IMR-90 (cell line): ENCODE data around the gene PTRHD1. TPM values are rescaled to one million over a fixed set of nuclear protein-coding genes. Genes with fewer than 3 reads are reported as not detected.

Experiments
- ATAC-seq: fragments of 200-7000 bp; cut with Tn5 transposase; 2 replicates; pipeline ENCODE4 v1.9.1; 2020; ENCODE audit warnings: low read depth, mild to moderate bottlenecking, moderate library complexity
- BruUV-seq: library from RNA; stranded (reverse); fragments of 400-500 nt; replicated peaks from 2 replicates; lab custom pipeline; 2021; lab: Mats Ljungman, UMichigan
- CTCF ChIA-PET: fragments of 300-600 bp; formaldehyde crosslinking; extraction: SDS; loops from one replicate; lab custom pipeline; 2021; ENCODE audit warnings: antibody characterized with exemption; lab: Yijun Ruan, JAX
- POLR2A ChIA-PET: fragments of 300-600 bp; sonication (Branson Sonifier 250); formaldehyde crosslinking; loops from one replicate; lab custom pipeline; 2022; ENCODE audit warnings: antibody characterized with exemption; ENCODE audit not compliant: unreplicated experiment; lab: Charles Lee
- DNase-seq: peaks from one replicate; pipeline ENCODE4 v3.0.0; 2013
- H2AFZ ChIP-seq: replicated peaks from 2 replicates; pipeline ENCODE3; 2013; ENCODE audit warnings: low read length, mild to moderate bottlenecking; ENCODE audit not compliant: poor library complexity
- H2AK5ac ChIP-seq: 2 replicates; pipeline ENCODE4 v1.6.1; 2013; ENCODE audit warnings: low read depth, low read length, inconsistent platforms
- H2AK9ac ChIP-seq: replicated peaks from 2 replicates; pipeline ENCODE3; 2013; ENCODE audit warnings: mild to moderate bottlenecking, low read depth, low read length, moderate library complexity; ENCODE audit not compliant: poor library complexity
- H2BK120ac ChIP-seq: 2 replicates; pipeline ENCODE4 v1.6.1; 2013; ENCODE audit warnings: low read depth, low read length, inconsistent platforms
- H2BK15ac ChIP-seq: 3 replicates; pipeline ENCODE4 v1.6.1; 2013; ENCODE audit warnings: low read depth, low read length, inconsistent platforms
- H2BK20ac ChIP-seq: 2 replicates; pipeline ENCODE4 v1.6.1; 2013; ENCODE audit warnings: low read depth, mild to moderate bottlenecking, inconsistent platforms, low read length, moderate library complexity
- H2BK5ac ChIP-seq: 2 replicates; pipeline ENCODE4 v1.6.1; 2013; ENCODE audit warnings: mild to moderate bottlenecking, low read depth, low read length, inconsistent platforms; ENCODE audit not compliant: poor library complexity, severe bottlenecking
- H3K14ac ChIP-seq: replicated peaks from 2 replicates; pipeline ENCODE4 v1.6.1; 2013; ENCODE audit warnings: low read depth, low read length, inconsistent platforms
- H3K18ac ChIP-seq: 2 replicates; pipeline ENCODE4 v1.6.1; 2013; ENCODE audit warnings: low read depth, low read length, control low read depth
- H3K23ac ChIP-seq: 2 replicates; pipeline ENCODE4 v1.6.1; 2013; ENCODE audit warnings: low read depth, low read length, inconsistent platforms
- H3K27ac ChIP-seq: 2 replicates; pipeline ENCODE4 v1.5.1; 2013; ENCODE audit warnings: mild to moderate bottlenecking, control low read depth, low read length; ENCODE audit not compliant: insufficient read depth
- H3K27me3 ChIP-seq: 2 replicates; pipeline ENCODE4 v1.6.1; 2013; ENCODE audit warnings: low read length; ENCODE audit not compliant: control insufficient read depth, insufficient read depth
- H3K36me3 ChIP-seq: 2 replicates; pipeline ENCODE4 v1.6.1; 2013; ENCODE audit warnings: low read length, mixed read lengths; ENCODE audit not compliant: control insufficient read depth, insufficient read depth
- H3K4ac ChIP-seq: 2 replicates; pipeline ENCODE4 v1.6.1; 2013; ENCODE audit warnings: low read depth, low read length, inconsistent platforms
- H3K4me1 ChIP-seq: 2 replicates; pipeline ENCODE4 v1.6.1; 2013; ENCODE audit warnings: low read length, mixed read lengths; ENCODE audit not compliant: control insufficient read depth, insufficient read depth
- H3K4me2 ChIP-seq: 2 replicates; pipeline ENCODE4 v1.6.1; 2013; ENCODE audit warnings: low read depth, mild to moderate bottlenecking, control low read depth, low read length, moderate library complexity
- H3K4me3 ChIP-seq: 2 replicates; pipeline ENCODE4 v1.5.1; 2013; ENCODE audit warnings: low read depth, mild to moderate bottlenecking, control low read depth, low read length, moderate library complexity; ENCODE audit not compliant: insufficient read depth
- H3K56ac ChIP-seq: 2 replicates; pipeline ENCODE4 v1.6.1; 2013; ENCODE audit warnings: low read length, inconsistent platforms; ENCODE audit not compliant: insufficient read depth; ENCODE audit errors: extremely low read depth
- H3K79me1 ChIP-seq, 2 experiments: 2 replicates each; pipeline ENCODE4 v1.6.1; 2013; ENCODE audit warnings: low read length in 2 of 2, inconsistent platforms in 1 of 2, low read depth in 1 of 2
- H3K9ac ChIP-seq: 2 replicates; pipeline ENCODE4 v1.6.1; 2013; ENCODE audit warnings: low read depth, low read length, control low read depth
- H3K9me1 ChIP-seq: 2 replicates; pipeline ENCODE4 v1.6.1; 2013; ENCODE audit warnings: low read length, inconsistent platforms; ENCODE audit not compliant: insufficient read depth
- H3K9me3 ChIP-seq: 2 replicates; pipeline ENCODE4 v1.6.1; 2013; ENCODE audit warnings: low read length; ENCODE audit not compliant: control insufficient read depth, insufficient read depth
- H4K20me1 ChIP-seq: 2 replicates; pipeline ENCODE4 v1.6.1; 2013; ENCODE audit warnings: low read length, inconsistent platforms; ENCODE audit not compliant: insufficient read depth
- H4K5ac ChIP-seq: 2 replicates; pipeline ENCODE4 v1.6.1; 2013; ENCODE audit warnings: mild to moderate bottlenecking, low read depth, low read length, control low read depth
- H4K8ac ChIP-seq, 2 experiments: 2 replicates each; pipeline ENCODE4 v1.6.1; 2013; ENCODE audit warnings: low read depth in 2 of 2, low read length in 2 of 2, control low read depth in 1 of 2, inconsistent platforms in 1 of 2
- H4K91ac ChIP-seq: 2 replicates; pipeline ENCODE4 v1.6.1; 2013; ENCODE audit warnings: low read depth, low read length, inconsistent platforms; ENCODE audit not compliant: insufficient read depth
- CEBPB ChIP-seq: IDR thresholded peaks from 2 replicates; pipeline ENCODE4 v1.6.1; 2012; ENCODE audit warnings: low read depth, low read length, improper control_type of control experiment
- CHD1 ChIP-seq: IDR thresholded peaks from 2 replicates; pipeline ENCODE4 v1.6.1; 2012; ENCODE audit warnings: low read depth, low read length, improper control_type of control experiment
- CTCF ChIP-seq: conservative IDR thresholded peaks from 2 replicates; pipeline ENCODE4 v1.5.1; 2012; ENCODE audit warnings: mild to moderate bottlenecking, low read depth, low read length, improper control_type of control experiment
- FOS ChIP-seq: fragments of 150-350 bp; IDR thresholded peaks from 2 replicates; pipeline ENCODE4 v1.6.1; 2016; ENCODE audit warnings: low read depth, low read length
- MAFK ChIP-seq: IDR thresholded peaks from 2 replicates; pipeline ENCODE4 v1.6.1; 2012; ENCODE audit warnings: low read depth, low read length, improper control_type of control experiment
- MXI1 ChIP-seq: IDR thresholded peaks from 2 replicates; pipeline ENCODE4 v1.6.1; 2012; ENCODE audit warnings: low read depth, mild to moderate bottlenecking, low read length, moderate library complexity, borderline replicate concordance
- NFE2L2 ChIP-seq: fragments of 150-350 bp; IDR thresholded peaks from 2 replicates; pipeline ENCODE4 v1.6.1; 2016; ENCODE audit warnings: low read depth, mild to moderate bottlenecking, low read length
- RAD21 ChIP-seq: IDR thresholded peaks from 2 replicates; pipeline ENCODE4 v1.6.1; 2012; ENCODE audit warnings: low read length, improper control_type of control experiment
- RCOR1 ChIP-seq: IDR thresholded peaks from 2 replicates; pipeline ENCODE4 v1.6.1; 2012; ENCODE audit warnings: mild to moderate bottlenecking, low read length, improper control_type of control experiment; ENCODE audit not compliant: insufficient replicate concordance
- WGBS, 2 experiments: methylation state at CpG; one replicate each; pipeline versions ENCODE4 v1.1.5 to v1.1.7; 2013; ENCODE audit warnings: missing lambda C conversion rate in 2 of 2; ENCODE audit not compliant: insufficient read length in 1 of 2; ENCODE audit errors: extremely low coverage in 2 of 2; 5-methylcytosine and 5-hydroxymethylcytosine counted together
- dilution Hi-C: fragments of 300-500 bp; cut with HindIII; formaldehyde crosslinking; loops from one replicate; pipeline ENCODE4 v1.14.3; 2018; ENCODE audit warnings: low sequenced_read_pairs; ENCODE audit not compliant: unreplicated experiment
- in situ Hi-C: fragments of 300-500 bp; cut with MboI; formaldehyde crosslinking; loops from 3 replicates; pipeline ENCODE4 v1.14.3; 2019; ENCODE audit warnings: low sequenced_read_pairs, inconsistent platforms, mixed read lengths
- intact Hi-C: fragments of 100-400 bp; cut with micrococcal nuclease; formaldehyde crosslinking; loops from 2 replicates; pipeline ENCODE4 v1.10.0; 2022
- polyA plus RNA-seq, 3 experiments: library from polyadenylated mRNA; depleted of rRNA; stranded (reverse); fragments of >200 nt; gene quantifications; 2 replicates each; pipeline ENCODE4 v1.2.3, GENCODE V29; 2012; ENCODE audit warnings: low replicate concordance in 1 of 3
- total RNA-seq: library from RNA; depleted of rRNA; stranded (reverse); fragments of >200 nt; gene quantifications from 2 replicates; pipeline ENCODE4 v1.2.3, GENCODE V29; 2012

The PTRHD1 gene
- total and polyA plus RNA-seq, 2 of the 4 experiments (the other 2 are of a cell fraction), result 11.7 to 30.9 TPM

- Histone ChIP-seq H4K91ac (no peak overlapping the region), H3K23ac (no peak overlapping the region), H3K4me3 (no peak overlapping the region), H2AK5ac (no peak overlapping the region), H3K36me3 (peaks cover 43% of the 10 kb centered on the region), H4K20me1 (0 out of 2 replicates have a peak, but pooled peaks cover 4% of the 10 kb centered on the region), H2BK120ac (no peak overlapping the region), H2AFZ (no peak overlapping the region), H2BK15ac (no peak overlapping the region), H3K79me1 (peaks cover 5 to 29% of the 10 kb centered on the region in 2 experiments; a peak in 3 of 4 replicates), H3K18ac (no peak overlapping the region), H3K27me3 (no peaks in the 10 kb centered on the region), H3K9me3 (no peaks in the 10 kb centered on the region), H3K27ac (no peak overlapping the region), H3K4me1 (peaks cover 2% of the 10 kb centered on the region; the same call in 1 of the 2 replicates), H3K14ac (no peak overlapping the region), H3K4me2 (no peak overlapping the region), H2AK9ac (no peak overlapping the region), H3K4ac (no peak overlapping the region), H4K8ac (no peak overlapping the region), H3K9ac (no peak overlapping the region), H3K56ac (no peak overlapping the region), H2BK5ac (no peak overlapping the region), H2BK20ac (no peak overlapping the region), H4K5ac (no peak overlapping the region), H3K9me1 (0 out of 2 replicates have a peak, but pooled peaks cover 2% of the 10 kb centered on the region)
- ChIA-PET POLR2A (no interaction called here), CTCF (interaction anchor here (1.0 kb wide), 1 partner anchor 402 kb away, joined by 3 read pairs; no protein-coding TSS in a partner anchor)
- ATAC-seq, result no peak
- no peak for DNase-seq
- BruUV-seq, result no TSS peak
- dilution Hi-C loops (no loop called here), in situ Hi-C loops (no loop called here), intact Hi-C loops (no loop called here)
- TF ChIP-seq MXI1 (no peak), FOS (no peak), NFE2L2 (no peak), CEBPB (no peak), CHD1 (no peak), CTCF (no peak), MAFK (no peak), RAD21 (no peak), RCOR1 (no peak)
- WGBS, 2 experiments, result 99% methylated on average over 10 of the region's 14 CpGs; no CpG with 5 or more reads in 1 of the 2 experiments
These were observed 30.9 kb upstream of the PTRHD1 start for GRCh38 chr2:24824071-24824588.
